DND-41 (cell line): ENCODE results near the gene SHISA6.

Source experiments
- ATAC-seq: fragments of 200-7000 bp; cut with Tn5 transposase; 3 replicates; pipeline ENCODE4 v1.9.1; 2021; ENCODE audit warnings: low read depth; ENCODE audit not compliant: insufficient read depth
- DNase-seq: peaks from one replicate; pipeline ENCODE4 v3.0.0-alpha.2; 2020
- H2AFZ ChIP-seq: 2 replicates; pipeline ENCODE4 v1.6.0; 2012; ENCODE audit warnings: low read depth, low read length
- H3K27ac ChIP-seq: 2 replicates; pipeline ENCODE4 v1.5.1; 2012; ENCODE audit warnings: low read length, inconsistent platforms
- H3K27me3 ChIP-seq: fragments of 200-600 bp; sonication (generic); 2 replicates; pipeline ENCODE4 v1.6.0; 2012; ENCODE audit warnings: low read length, mild to moderate bottlenecking, inconsistent platforms; ENCODE audit not compliant: insufficient read depth, poor library complexity
- H3K36me3 ChIP-seq: 2 replicates; pipeline ENCODE4 v1.5.1; 2012; ENCODE audit warnings: low read length, inconsistent platforms; ENCODE audit not compliant: insufficient read depth
- H3K4me1 ChIP-seq: 2 replicates; pipeline ENCODE4 v1.5.1; 2012; ENCODE audit warnings: mild to moderate bottlenecking, low read length; ENCODE audit not compliant: insufficient read depth
- H3K4me2 ChIP-seq: 2 replicates; pipeline ENCODE4 v1.6.0; 2012; ENCODE audit warnings: mild to moderate bottlenecking, moderate library complexity, low read length, inconsistent platforms; ENCODE audit not compliant: insufficient read depth
- H3K4me3 ChIP-seq, 2 experiments: fragments of 200-600 bp in 1 of 2; shearing (Covaris generic) in 1 of 2; 2 replicates each; pipeline ENCODE4 v1.5.1; 2012 to 2016; ENCODE audit warnings: inconsistent platforms in 2 of 2, low read length in 2 of 2, mild to moderate bottlenecking in 2 of 2, low read depth in 1 of 2, moderate library complexity in 1 of 2
- H3K79me2 ChIP-seq: 2 replicates; pipeline ENCODE4 v1.6.0; 2012; ENCODE audit warnings: low read length, inconsistent platforms; ENCODE audit not compliant: insufficient read depth
- H3K9ac ChIP-seq: 2 replicates; pipeline ENCODE4 v1.6.0; 2012; ENCODE audit warnings: low read depth, mild to moderate bottlenecking, inconsistent platforms, low read length, moderate library complexity
- H3K9me3 ChIP-seq: 2 replicates; pipeline ENCODE4 v1.5.1; 2012; ENCODE audit warnings: low read length, moderate library complexity, mild to moderate bottlenecking, inconsistent platforms; ENCODE audit not compliant: insufficient read depth, severe bottlenecking
- H4K20me1 ChIP-seq: 2 replicates; pipeline ENCODE4 v1.6.0; 2012; ENCODE audit warnings: low read length; ENCODE audit not compliant: insufficient read depth
- CTCF ChIP-seq: IDR thresholded peaks from 2 replicates; pipeline ENCODE4 v1.5.1; 2012; ENCODE audit warnings: borderline replicate concordance, low read length, moderate library complexity, mild to moderate bottlenecking; ENCODE audit not compliant: poor library complexity, severe bottlenecking; ENCODE audit errors: extremely low read depth
- EZH2 ChIP-seq: IDR thresholded peaks from 3 replicates; pipeline ENCODE4 v1.6.1; 2012; ENCODE audit warnings: borderline replicate concordance, low read depth, mild to moderate bottlenecking, moderate library complexity, low read length, inconsistent platforms; ENCODE audit not compliant: severe bottlenecking

Gene SHISA6

GRCh38 chr17:11545002-11545401, 304.0 kb downstream of the SHISA6 start:
- no peaks in the 10 kb centered on the region for H3K4me1 ChIP-seq
- no peak overlapping the region for H3K9ac ChIP-seq
- H3K4me2 ChIP-seq = no peak overlapping the region
- no peak overlapping the region for H2AFZ ChIP-seq
- H3K36me3 ChIP-seq = no peaks in the 10 kb centered on the region
- no peaks in the 10 kb centered on the region for H4K20me1 ChIP-seq
- H3K27me3 ChIP-seq = no peaks in the 10 kb centered on the region
- H3K4me3 ChIP-seq = no peak overlapping the region
- no peak for TF ChIP-seq EZH2
- DNase-seq (no peak), ATAC-seq (no peak)
- no peak overlapping the region for H3K27ac ChIP-seq
- no peaks in the 10 kb centered on the region for H3K79me2 ChIP-seq
- no peaks in the 10 kb centered on the region for H3K9me3 ChIP-seq

- no peaks in the 10 kb centered on the region for H3K36me3 ChIP-seq
- H4K20me1 ChIP-seq = no peaks in the 10 kb centered on the region
- no peak overlapping the region for H3K4me3 ChIP-seq
- no peak overlapping the region for H2AFZ ChIP-seq
- H3K27ac ChIP-seq = no peak overlapping the region
- no peaks in the 10 kb centered on the region for H3K27me3 ChIP-seq
- no peak for DNase-seq
- TF ChIP-seq EZH2 (no peak), CTCF (no peak)
- ATAC-seq = no peak
- no peaks in the 10 kb centered on the region for H3K4me1 ChIP-seq
- H3K9me3 ChIP-seq = no peaks in the 10 kb centered on the region
- no peak overlapping the region for H3K9ac ChIP-seq
- H3K4me2 ChIP-seq = no peak overlapping the region
- H3K79me2 ChIP-seq = no peaks in the 10 kb centered on the region
These were observed 304.7 kb downstream of the SHISA6 start for GRCh38 chr17:11545696-11546095.

GRCh38 chr17:11547853-11548252, 306.8 kb downstream of the SHISA6 start:
- Histone ChIP-seq H4K20me1 (no peaks in the 10 kb centered on the region), H3K4me3 (no peak overlapping the region), H3K27ac (no peak overlapping the region), H3K27me3 (no peaks in the 10 kb centered on the region), H2AFZ (no peak overlapping the region), H3K9me3 (no peaks in the 10 kb centered on the region), H3K4me1 (no peaks in the 10 kb centered on the region), H3K9ac (no peak overlapping the region), H3K36me3 (no peaks in the 10 kb centered on the region), H3K4me2 (no peak overlapping the region), H3K79me2 (no peaks in the 10 kb centered on the region)
- TF ChIP-seq CTCF (no peak), EZH2 (no peak)
- DNase-seq (no peak), ATAC-seq (no peak)

- no peak overlapping the region for H3K9ac ChIP-seq
- no peak for DNase-seq
- no peak for ATAC-seq
- H3K36me3 ChIP-seq = no peaks in the 10 kb centered on the region
- no peaks in the 10 kb centered on the region for H3K9me3 ChIP-seq
- TF ChIP-seq EZH2 (no peak), CTCF (no peak)
- no peaks in the 10 kb centered on the region for H4K20me1 ChIP-seq
- H3K4me3 ChIP-seq = no peak overlapping the region
- no peaks in the 10 kb centered on the region for H3K4me1 ChIP-seq
- no peaks in the 10 kb centered on the region for H3K79me2 ChIP-seq
- no peak overlapping the region for H3K27ac ChIP-seq
- no peak overlapping the region for H3K4me2 ChIP-seq
- no peaks in the 10 kb centered on the region for H3K27me3 ChIP-seq
- H2AFZ ChIP-seq = no peak overlapping the region
These were observed 307.4 kb downstream of the SHISA6 start for GRCh38 chr17:11548398-11548797.
